Panc1 (cell line): ENCODE data around the gene ST3GAL2.

Source experiments
- CTCF ChIP-seq: fragments of 450-650 bp; IDR thresholded peaks from 2 replicates; pipeline ENCODE4 v1.5.1; 2017; ENCODE audit warnings: mild to moderate bottlenecking
- POLR2AphosphoS5 ChIP-seq: IDR thresholded peaks from 2 replicates; pipeline ENCODE4 v1.6.1; 2012; ENCODE audit warnings: mild to moderate bottlenecking, low read depth, low read length, moderate library complexity
- REST ChIP-seq, 2 experiments: IDR thresholded peaks; 2 replicates each; pipeline ENCODE4 v1.6.1; 2011 to 2012; ENCODE audit warnings: low read depth in 2 of 2, control low read depth in 1 of 2, low read length in 1 of 2, mild to moderate bottlenecking in 1 of 2, moderate library complexity in 1 of 2; ENCODE audit not compliant: insufficient read depth in 1 of 2
- SIN3A ChIP-seq: IDR thresholded peaks from 2 replicates; pipeline ENCODE4 v1.6.1; 2012; ENCODE audit warnings: low read depth, mild to moderate bottlenecking, low read length, moderate library complexity, borderline replicate concordance; ENCODE audit not compliant: insufficient read depth

GRCh38 chr16:70416748-70417616 lies 21.9 kb downstream of the ST3GAL2 start:
- TF ChIP-seq CTCF (no peak), POLR2AphosphoS5 (no peak), REST (IDR thresholded peaks at IDR 0.05; ENCODE audit: insufficient read depth in 1 of 2, low read depth in 2 of 2, low read length in 1 of 2) (no peak), SIN3A (no peak)
